IMR-90 (cell line): ENCODE measurements around the gene DNAAF3. TPM values are rescaled to one million over a fixed set of nuclear protein-coding genes. Genes with fewer than 3 reads are reported as not detected.

Experiments used
- ATAC-seq: fragments of 200-7000 bp; cut with Tn5 transposase; 2 replicates; pipeline ENCODE4 v1.9.1; 2020; ENCODE audit warnings: low read depth, mild to moderate bottlenecking, moderate library complexity
- BruUV-seq: library from RNA; stranded (reverse); fragments of 400-500 nt; replicated peaks from 2 replicates; lab custom pipeline; 2021; lab: Mats Ljungman, UMichigan
- CTCF ChIA-PET: fragments of 300-600 bp; formaldehyde crosslinking; extraction: SDS; loops from one replicate; lab custom pipeline; 2021; ENCODE audit warnings: antibody characterized with exemption; lab: Yijun Ruan, JAX
- POLR2A ChIA-PET: fragments of 300-600 bp; sonication (Branson Sonifier 250); formaldehyde crosslinking; loops from one replicate; lab custom pipeline; 2022; ENCODE audit warnings: antibody characterized with exemption; ENCODE audit not compliant: unreplicated experiment; lab: Charles Lee
- DNase-seq: peaks from one replicate; pipeline ENCODE4 v3.0.0; 2013
- H2AFZ ChIP-seq: replicated peaks from 2 replicates; pipeline ENCODE3; 2013; ENCODE audit warnings: low read length, mild to moderate bottlenecking; ENCODE audit not compliant: poor library complexity
- H2AK5ac ChIP-seq: 2 replicates; pipeline ENCODE4 v1.6.1; 2013; ENCODE audit warnings: low read depth, low read length, inconsistent platforms
- H2AK9ac ChIP-seq: replicated peaks from 2 replicates; pipeline ENCODE3; 2013; ENCODE audit warnings: mild to moderate bottlenecking, low read depth, low read length, moderate library complexity; ENCODE audit not compliant: poor library complexity
- H2BK120ac ChIP-seq: 2 replicates; pipeline ENCODE4 v1.6.1; 2013; ENCODE audit warnings: low read depth, low read length, inconsistent platforms
- H2BK15ac ChIP-seq: 3 replicates; pipeline ENCODE4 v1.6.1; 2013; ENCODE audit warnings: low read depth, low read length, inconsistent platforms
- H2BK20ac ChIP-seq: 2 replicates; pipeline ENCODE4 v1.6.1; 2013; ENCODE audit warnings: low read depth, mild to moderate bottlenecking, inconsistent platforms, low read length, moderate library complexity
- H2BK5ac ChIP-seq: 2 replicates; pipeline ENCODE4 v1.6.1; 2013; ENCODE audit warnings: mild to moderate bottlenecking, low read depth, low read length, inconsistent platforms; ENCODE audit not compliant: poor library complexity, severe bottlenecking
- H3K14ac ChIP-seq: replicated peaks from 2 replicates; pipeline ENCODE4 v1.6.1; 2013; ENCODE audit warnings: low read depth, low read length, inconsistent platforms
- H3K18ac ChIP-seq: 2 replicates; pipeline ENCODE4 v1.6.1; 2013; ENCODE audit warnings: low read depth, low read length, control low read depth
- H3K23ac ChIP-seq: 2 replicates; pipeline ENCODE4 v1.6.1; 2013; ENCODE audit warnings: low read depth, low read length, inconsistent platforms
- H3K27ac ChIP-seq: 2 replicates; pipeline ENCODE4 v1.5.1; 2013; ENCODE audit warnings: mild to moderate bottlenecking, control low read depth, low read length; ENCODE audit not compliant: insufficient read depth
- H3K27me3 ChIP-seq: 2 replicates; pipeline ENCODE4 v1.6.1; 2013; ENCODE audit warnings: low read length; ENCODE audit not compliant: control insufficient read depth, insufficient read depth
- H3K36me3 ChIP-seq: 2 replicates; pipeline ENCODE4 v1.6.1; 2013; ENCODE audit warnings: low read length, mixed read lengths; ENCODE audit not compliant: control insufficient read depth, insufficient read depth
- H3K4ac ChIP-seq: 2 replicates; pipeline ENCODE4 v1.6.1; 2013; ENCODE audit warnings: low read depth, low read length, inconsistent platforms
- H3K4me1 ChIP-seq: 2 replicates; pipeline ENCODE4 v1.6.1; 2013; ENCODE audit warnings: low read length, mixed read lengths; ENCODE audit not compliant: control insufficient read depth, insufficient read depth
- H3K4me2 ChIP-seq: 2 replicates; pipeline ENCODE4 v1.6.1; 2013; ENCODE audit warnings: low read depth, mild to moderate bottlenecking, control low read depth, low read length, moderate library complexity
- H3K4me3 ChIP-seq: 2 replicates; pipeline ENCODE4 v1.5.1; 2013; ENCODE audit warnings: low read depth, mild to moderate bottlenecking, control low read depth, low read length, moderate library complexity; ENCODE audit not compliant: insufficient read depth
- H3K56ac ChIP-seq: 2 replicates; pipeline ENCODE4 v1.6.1; 2013; ENCODE audit warnings: low read length, inconsistent platforms; ENCODE audit not compliant: insufficient read depth; ENCODE audit errors: extremely low read depth
- H3K79me1 ChIP-seq, 2 experiments: 2 replicates each; pipeline ENCODE4 v1.6.1; 2013; ENCODE audit warnings: low read length in 2 of 2, inconsistent platforms in 1 of 2, low read depth in 1 of 2
- H3K9ac ChIP-seq: 2 replicates; pipeline ENCODE4 v1.6.1; 2013; ENCODE audit warnings: low read depth, low read length, control low read depth
- H3K9me1 ChIP-seq: 2 replicates; pipeline ENCODE4 v1.6.1; 2013; ENCODE audit warnings: low read length, inconsistent platforms; ENCODE audit not compliant: insufficient read depth
- H3K9me3 ChIP-seq: 2 replicates; pipeline ENCODE4 v1.6.1; 2013; ENCODE audit warnings: low read length; ENCODE audit not compliant: control insufficient read depth, insufficient read depth
- H4K20me1 ChIP-seq: 2 replicates; pipeline ENCODE4 v1.6.1; 2013; ENCODE audit warnings: low read length, inconsistent platforms; ENCODE audit not compliant: insufficient read depth
- H4K5ac ChIP-seq: 2 replicates; pipeline ENCODE4 v1.6.1; 2013; ENCODE audit warnings: mild to moderate bottlenecking, low read depth, low read length, control low read depth
- H4K8ac ChIP-seq, 2 experiments: 2 replicates each; pipeline ENCODE4 v1.6.1; 2013; ENCODE audit warnings: low read depth in 2 of 2, low read length in 2 of 2, control low read depth in 1 of 2, inconsistent platforms in 1 of 2
- H4K91ac ChIP-seq: 2 replicates; pipeline ENCODE4 v1.6.1; 2013; ENCODE audit warnings: low read depth, low read length, inconsistent platforms; ENCODE audit not compliant: insufficient read depth
- CEBPB ChIP-seq: IDR thresholded peaks from 2 replicates; pipeline ENCODE4 v1.6.1; 2012; ENCODE audit warnings: low read depth, low read length, improper control_type of control experiment
- MAFK ChIP-seq: IDR thresholded peaks from 2 replicates; pipeline ENCODE4 v1.6.1; 2012; ENCODE audit warnings: low read depth, low read length, improper control_type of control experiment
- RFX5 ChIP-seq: IDR thresholded peaks from 2 replicates; pipeline ENCODE4 v1.8.0; 2012; ENCODE audit warnings: low read depth, mild to moderate bottlenecking, low read length, moderate library complexity
- WGBS, 2 experiments: methylation state at CpG; one replicate each; pipeline versions ENCODE4 v1.1.5 to v1.1.7; 2013; ENCODE audit warnings: missing lambda C conversion rate in 2 of 2; ENCODE audit not compliant: insufficient read length in 1 of 2; ENCODE audit errors: extremely low coverage in 2 of 2; 5-methylcytosine and 5-hydroxymethylcytosine counted together
- dilution Hi-C: fragments of 300-500 bp; cut with HindIII; formaldehyde crosslinking; loops from one replicate; pipeline ENCODE4 v1.14.3; 2018; ENCODE audit warnings: low sequenced_read_pairs; ENCODE audit not compliant: unreplicated experiment
- in situ Hi-C: fragments of 300-500 bp; cut with MboI; formaldehyde crosslinking; loops from 3 replicates; pipeline ENCODE4 v1.14.3; 2019; ENCODE audit warnings: low sequenced_read_pairs, inconsistent platforms, mixed read lengths
- intact Hi-C: fragments of 100-400 bp; cut with micrococcal nuclease; formaldehyde crosslinking; loops from 2 replicates; pipeline ENCODE4 v1.10.0; 2022
- polyA plus RNA-seq, 3 experiments: library from polyadenylated mRNA; depleted of rRNA; stranded (reverse); fragments of >200 nt; gene quantifications; 2 replicates each; pipeline ENCODE4 v1.2.3, GENCODE V29; 2012; ENCODE audit warnings: low replicate concordance in 1 of 3
- total RNA-seq: library from RNA; depleted of rRNA; stranded (reverse); fragments of >200 nt; gene quantifications from 2 replicates; pipeline ENCODE4 v1.2.3, GENCODE V29; 2012
- TF ChIP-seq, protein P1 (sequence below): fragments of 150-350 bp; IDR thresholded peaks from 2 replicates; pipeline ENCODE4 v1.6.1; 2016; ENCODE audit warnings: low read depth, mild to moderate bottlenecking, low read length, moderate library complexity, borderline replicate concordance
- TF ChIP-seq, protein P2 (sequence below): conservative IDR thresholded peaks from 2 replicates; pipeline ENCODE4 v1.5.1; 2012; ENCODE audit warnings: mild to moderate bottlenecking, low read depth, low read length, improper control_type of control experiment

DNAAF3 gene
- total and polyA plus RNA-seq, 2 of the 4 experiments (the other 2 are of a cell fraction) = 0.34 TPM; not detected in 1

DNA sequence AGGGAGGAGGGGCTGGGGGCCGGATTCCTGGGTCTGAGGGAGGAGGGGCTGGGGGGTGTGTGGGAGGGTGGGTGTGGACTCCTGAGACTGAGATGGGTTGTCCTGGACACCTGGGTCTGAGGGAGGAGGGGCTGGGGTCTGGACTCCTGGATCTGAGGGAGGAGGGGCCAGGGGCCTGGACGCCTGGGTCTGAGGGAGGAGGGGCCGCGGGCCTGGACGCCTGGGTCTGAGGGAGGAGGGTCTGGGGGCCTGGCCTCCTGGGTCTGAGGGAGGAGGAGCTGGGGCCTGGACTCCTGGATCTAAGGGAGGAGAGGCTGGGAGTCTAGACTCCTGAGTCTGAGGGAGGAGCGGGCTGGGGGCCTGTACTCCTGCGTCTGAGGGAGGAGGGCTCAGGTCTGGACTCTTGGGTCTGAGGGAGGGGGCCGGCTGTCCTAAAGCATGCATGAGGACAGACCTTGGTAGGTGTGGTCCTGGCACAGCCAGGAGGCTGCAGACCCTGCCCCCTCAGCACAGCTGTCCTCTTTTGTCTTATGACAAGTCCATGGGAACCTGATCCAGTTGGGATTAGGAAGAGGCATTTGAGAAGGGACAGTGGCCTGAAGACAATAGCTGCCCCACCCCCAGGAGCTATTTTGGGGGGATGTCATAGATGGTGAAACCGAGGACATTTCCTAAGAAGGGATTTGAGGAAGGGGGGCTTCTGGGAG lies 18.7 kb downstream of the DNAAF3 start:
- DNase-seq = no peak
- peaks cover 51% of the 10 kb centered on the region for H3K27me3 ChIP-seq
- intact Hi-C loops = loop anchor here (10.0 kb wide), 1 partner anchor 147 kb away; no protein-coding TSS in a partner anchor
- no peak overlapping the region for H3K4ac ChIP-seq
- H3K9me1 ChIP-seq = no peaks in the 10 kb centered on the region
- H3K9me3 ChIP-seq = no peaks in the 10 kb centered on the region
- CTCF ChIA-PET = no interaction called here
- no peak overlapping the region for H3K18ac ChIP-seq
- POLR2A ChIA-PET = interaction anchor here (0.7 kb wide), 1 partner anchor 451 kb away, joined by 4 read pairs; no protein-coding TSS in a partner anchor
- in situ Hi-C loops = no loop called here
- no peak overlapping the region for H3K23ac ChIP-seq
- TF ChIP-seq, protein P1, sequence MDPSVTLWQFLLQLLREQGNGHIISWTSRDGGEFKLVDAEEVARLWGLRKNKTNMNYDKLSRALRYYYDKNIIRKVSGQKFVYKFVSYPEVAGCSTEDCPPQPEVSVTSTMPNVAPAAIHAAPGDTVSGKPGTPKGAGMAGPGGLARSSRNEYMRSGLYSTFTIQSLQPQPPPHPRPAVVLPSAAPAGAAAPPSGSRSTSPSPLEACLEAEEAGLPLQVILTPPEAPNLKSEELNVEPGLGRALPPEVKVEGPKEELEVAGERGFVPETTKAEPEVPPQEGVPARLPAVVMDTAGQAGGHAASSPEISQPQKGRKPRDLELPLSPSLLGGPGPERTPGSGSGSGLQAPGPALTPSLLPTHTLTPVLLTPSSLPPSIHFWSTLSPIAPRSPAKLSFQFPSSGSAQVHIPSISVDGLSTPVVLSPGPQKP = no peak
- TF ChIP-seq MAFK (no peak), RFX5 (no peak), CEBPB (no peak)
- TF ChIP-seq, protein P2, sequence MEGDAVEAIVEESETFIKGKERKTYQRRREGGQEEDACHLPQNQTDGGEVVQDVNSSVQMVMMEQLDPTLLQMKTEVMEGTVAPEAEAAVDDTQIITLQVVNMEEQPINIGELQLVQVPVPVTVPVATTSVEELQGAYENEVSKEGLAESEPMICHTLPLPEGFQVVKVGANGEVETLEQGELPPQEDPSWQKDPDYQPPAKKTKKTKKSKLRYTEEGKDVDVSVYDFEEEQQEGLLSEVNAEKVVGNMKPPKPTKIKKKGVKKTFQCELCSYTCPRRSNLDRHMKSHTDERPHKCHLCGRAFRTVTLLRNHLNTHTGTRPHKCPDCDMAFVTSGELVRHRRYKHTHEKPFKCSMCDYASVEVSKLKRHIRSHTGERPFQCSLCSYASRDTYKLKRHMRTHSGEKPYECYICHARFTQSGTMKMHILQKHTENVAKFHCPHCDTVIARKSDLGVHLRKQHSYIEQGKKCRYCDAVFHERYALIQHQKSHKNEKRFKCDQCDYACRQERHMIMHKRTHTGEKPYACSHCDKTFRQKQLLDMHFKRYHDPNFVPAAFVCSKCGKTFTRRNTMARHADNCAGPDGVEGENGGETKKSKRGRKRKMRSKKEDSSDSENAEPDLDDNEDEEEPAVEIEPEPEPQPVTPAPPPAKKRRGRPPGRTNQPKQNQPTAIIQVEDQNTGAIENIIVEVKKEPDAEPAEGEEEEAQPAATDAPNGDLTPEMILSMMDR = no peak
- ATAC-seq = no peak
- no peaks in the 10 kb centered on the region for H3K79me1 ChIP-seq
- H3K56ac ChIP-seq = no peak overlapping the region
- no TSS peak for BruUV-seq
- H3K27ac ChIP-seq = no peak overlapping the region
- H3K9ac ChIP-seq = no peak overlapping the region
- no peak overlapping the region for H2AFZ ChIP-seq
- dilution Hi-C loops = no loop called here
- H2BK20ac ChIP-seq = no peak overlapping the region
- H4K5ac ChIP-seq = no peak overlapping the region
- H3K36me3 ChIP-seq = no peaks in the 10 kb centered on the region
- H2AK9ac ChIP-seq = no peak overlapping the region
- H2BK120ac ChIP-seq = no peak overlapping the region
- H4K91ac ChIP-seq = no peak overlapping the region
- H3K4me1 ChIP-seq = peaks cover 1% of the 10 kb centered on the region; the same call in 1 of the 2 replicates
- H2BK15ac ChIP-seq = no peak overlapping the region
- no peak overlapping the region for H2BK5ac ChIP-seq
- no peak overlapping the region for H3K4me2 ChIP-seq
- WGBS, 2 experiments = 10% methylated on average over 2 of the region's 9 CpGs; no CpG with 5 or more reads in 1 of the 2 experiments
- H4K8ac ChIP-seq = no peak overlapping the region
- H3K4me3 ChIP-seq = no peak overlapping the region
- no peak overlapping the region for H3K14ac ChIP-seq
- no peak overlapping the region for H2AK5ac ChIP-seq
- H4K20me1 ChIP-seq = no peaks in the 10 kb centered on the region
